Measurements from ENCODE around the gene LGALS1.
A peak's percentile ranks its signal among the peaks of the same experiment; 100 is the strongest.

Gene LGALS1

DNA sequence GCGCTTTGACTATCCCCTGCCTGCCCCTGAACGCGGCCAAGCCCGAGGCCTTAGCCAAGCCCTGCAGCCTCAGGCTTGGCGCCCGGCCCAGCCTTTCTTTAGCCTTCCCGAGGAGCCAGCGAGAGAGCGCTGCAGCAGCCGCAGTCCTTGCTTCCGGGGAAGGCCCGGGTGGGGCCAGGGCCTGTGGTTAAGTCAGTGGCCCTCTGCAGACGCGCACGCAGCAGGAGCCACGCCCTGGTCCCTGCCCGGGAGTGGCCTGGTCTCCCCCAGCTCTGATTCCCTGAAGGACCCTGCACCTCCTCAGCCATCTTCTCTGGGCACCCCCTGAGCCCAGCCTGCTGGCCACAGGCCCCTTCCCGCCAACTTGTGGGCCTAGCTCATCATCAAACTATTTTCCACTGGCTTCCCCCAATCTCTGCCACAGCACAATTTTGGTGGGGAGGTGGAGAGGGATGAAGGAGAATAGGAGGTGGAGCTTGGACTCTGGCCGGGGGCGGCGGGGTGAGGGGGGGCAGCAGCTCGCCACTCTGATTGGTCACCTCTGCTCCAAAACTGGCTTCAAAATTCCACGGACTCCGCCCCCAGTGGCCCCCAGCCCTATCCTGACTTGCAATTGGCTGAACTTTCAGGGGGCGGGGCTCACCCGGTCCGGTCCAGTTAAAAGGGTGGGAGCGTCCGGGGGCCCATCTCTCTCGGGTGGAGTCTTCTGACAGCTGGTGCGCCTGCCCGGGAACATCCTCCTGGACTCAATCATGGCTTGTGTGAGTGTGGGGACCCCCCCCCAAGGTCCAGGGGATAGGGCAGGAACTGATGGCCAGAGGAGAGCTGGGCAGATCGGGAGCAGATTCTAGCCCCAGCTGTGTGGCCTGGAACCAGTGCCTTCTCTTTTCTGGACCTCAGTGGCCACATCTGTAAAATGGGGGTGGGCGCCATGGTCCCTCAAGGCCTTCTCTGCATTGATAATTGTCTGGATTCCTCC is at the start of gene LGALS1:
Gene LGALS1 (plus strand): TSS at position 686 of the 979 bp plus-strand sequence. CDS start 67 bp downstream, at position 753.
- DNase-seq = peak; percentile 51

DNA sequence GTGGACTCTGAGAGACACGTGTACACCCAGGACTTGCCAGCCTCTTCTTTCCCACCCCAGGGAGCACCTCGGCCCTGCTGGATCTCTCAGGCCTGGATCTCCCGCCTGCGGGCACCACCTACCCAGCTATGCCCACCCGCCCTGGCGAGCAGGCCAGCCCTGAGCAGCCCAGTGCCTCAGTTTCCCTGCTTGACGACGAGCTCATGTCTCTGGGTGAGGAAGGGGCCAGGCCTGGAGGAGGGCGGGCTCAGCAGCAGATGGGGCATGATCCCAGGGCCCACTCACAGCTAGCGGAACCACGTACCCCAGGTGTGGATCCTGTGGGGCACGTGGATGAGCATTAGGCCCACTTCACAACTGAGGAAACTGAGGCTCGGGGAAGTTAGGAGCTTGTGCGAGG is 49.7 kb upstream of the LGALS1 start:
- DNase-seq = no peak

DNA sequence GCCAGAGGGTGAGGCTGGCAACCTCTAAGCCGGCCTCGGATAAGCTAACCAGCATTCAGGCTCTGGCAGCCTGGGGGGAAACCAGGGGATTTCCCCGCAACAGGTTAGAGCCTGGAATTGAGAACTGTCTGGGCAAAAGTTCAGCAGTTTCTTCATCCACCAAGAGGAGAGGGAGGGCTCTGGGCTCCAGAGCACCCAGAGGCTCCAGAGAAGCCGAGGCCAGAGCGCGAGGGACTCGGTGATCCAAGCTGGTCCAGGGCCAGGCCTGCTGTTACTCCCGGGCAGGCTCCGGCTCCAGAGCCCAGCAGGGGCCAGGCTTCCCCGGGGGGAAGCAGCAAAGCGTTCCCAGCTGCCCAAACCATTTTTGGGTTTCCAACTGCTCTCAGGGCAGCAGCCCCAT is 49.3 kb upstream of the LGALS1 start:
- no peak for DNase-seq

DNA sequence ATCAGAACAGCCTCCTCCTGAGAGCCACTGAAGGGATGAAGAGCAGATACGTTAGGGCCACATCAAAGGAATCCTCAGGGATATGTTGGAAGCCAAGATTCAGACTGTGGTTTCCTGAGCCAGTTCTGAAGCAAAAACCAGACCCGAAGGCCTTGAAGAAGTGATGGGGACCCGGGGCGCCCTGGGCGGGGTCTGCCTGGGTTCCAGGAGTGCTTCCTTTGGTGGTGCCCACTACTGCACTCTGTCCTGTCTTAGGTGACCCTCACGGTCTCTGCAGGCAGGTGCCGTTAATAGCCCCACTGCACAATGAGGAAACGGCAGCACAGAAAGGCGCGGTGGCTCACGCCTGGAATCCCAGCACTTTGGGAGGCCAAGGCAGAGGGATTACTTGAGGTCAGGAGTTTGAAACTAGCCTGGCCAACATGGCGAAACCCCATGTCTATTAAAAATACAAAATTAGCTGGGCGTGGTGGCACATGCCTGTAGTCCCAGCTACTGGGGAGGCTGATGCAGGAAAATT is 48.8 kb upstream of the LGALS1 start:
- no peak for DNase-seq

DNA sequence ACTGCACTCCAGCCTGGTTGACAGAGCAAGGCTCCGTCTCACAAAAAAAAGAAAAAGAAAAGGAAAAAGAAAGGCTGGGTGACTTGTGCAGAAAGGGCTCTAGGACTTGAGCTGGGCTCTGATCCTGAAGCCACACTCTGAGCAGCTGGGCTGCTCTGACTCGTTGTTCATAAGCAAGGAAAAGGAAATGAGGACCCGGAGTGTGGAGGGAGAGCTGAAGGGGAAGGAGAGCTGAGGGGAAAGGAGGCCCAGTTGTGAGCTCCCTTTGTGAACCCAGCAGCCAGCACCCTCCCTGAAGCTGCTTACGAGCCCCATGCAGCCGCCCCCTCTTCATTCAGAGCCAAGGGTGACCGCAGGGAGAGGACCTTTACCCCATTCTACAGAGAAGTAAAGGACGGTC is 48.3 kb upstream of the LGALS1 start:
- no peak for DNase-seq

DNA sequence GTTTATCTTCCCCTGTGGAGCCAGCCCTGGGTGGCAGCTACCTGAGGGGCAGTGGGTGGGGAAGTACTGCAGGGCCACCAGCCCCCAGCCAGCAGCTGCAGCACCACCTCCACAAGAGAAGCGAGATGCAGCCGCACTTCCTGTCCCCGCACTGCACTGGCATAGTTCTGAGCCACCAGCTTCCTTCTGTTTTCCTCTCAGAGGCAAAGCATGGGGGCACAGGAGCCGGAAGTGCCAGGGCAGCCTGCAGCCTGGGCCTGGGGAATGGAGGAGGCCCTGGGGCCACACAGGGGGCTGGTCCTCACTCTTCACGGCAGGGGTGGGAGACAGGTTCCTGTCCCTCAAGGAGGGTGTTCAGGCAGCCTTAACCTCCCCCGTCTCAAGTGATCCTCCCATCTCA is 47.9 kb upstream of the LGALS1 start:
- no peak for DNase-seq

DNA sequence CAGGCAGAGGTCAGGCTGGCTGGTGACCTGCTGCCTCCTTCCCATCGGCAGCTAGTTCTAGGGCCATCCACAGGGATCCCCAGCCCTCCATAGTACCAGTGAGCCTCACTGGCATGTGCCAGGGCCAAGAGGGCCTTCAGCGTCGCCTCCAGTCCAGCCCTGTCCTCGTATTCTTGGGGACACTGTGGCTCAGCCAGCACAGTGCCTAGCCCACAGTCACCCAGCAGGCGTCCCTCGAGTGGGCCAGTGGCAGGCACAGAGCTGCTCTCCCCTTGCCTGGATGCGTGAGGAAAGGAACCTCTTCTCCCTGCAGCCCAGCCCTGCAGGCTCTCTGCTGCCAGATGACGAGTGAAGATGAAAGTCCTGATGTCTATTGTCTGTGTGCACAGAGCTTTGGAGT is 46.6 kb upstream of the LGALS1 start:
- no peak for DNase-seq

DNA sequence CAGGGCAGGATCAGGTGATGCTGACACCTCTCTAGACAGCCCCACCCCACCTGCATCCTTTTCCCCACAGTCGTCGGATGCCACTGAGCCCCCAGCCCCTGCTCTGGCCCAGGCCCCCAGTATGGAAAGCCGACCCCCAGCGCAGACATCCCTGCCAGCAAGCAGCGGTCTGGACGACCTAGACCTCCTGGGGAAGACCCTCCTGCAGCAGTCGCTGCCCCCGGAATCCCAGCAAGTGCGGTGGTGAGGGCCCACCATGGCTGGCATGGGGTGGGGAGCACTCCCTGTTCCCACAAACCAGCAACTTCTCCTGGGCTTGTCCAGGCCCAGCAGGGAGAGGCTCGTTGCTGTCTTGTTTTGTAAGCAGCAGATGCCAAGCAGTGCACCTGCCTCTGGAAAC is 45.5 kb upstream of the LGALS1 start:
- DNase-seq = no peak

DNA sequence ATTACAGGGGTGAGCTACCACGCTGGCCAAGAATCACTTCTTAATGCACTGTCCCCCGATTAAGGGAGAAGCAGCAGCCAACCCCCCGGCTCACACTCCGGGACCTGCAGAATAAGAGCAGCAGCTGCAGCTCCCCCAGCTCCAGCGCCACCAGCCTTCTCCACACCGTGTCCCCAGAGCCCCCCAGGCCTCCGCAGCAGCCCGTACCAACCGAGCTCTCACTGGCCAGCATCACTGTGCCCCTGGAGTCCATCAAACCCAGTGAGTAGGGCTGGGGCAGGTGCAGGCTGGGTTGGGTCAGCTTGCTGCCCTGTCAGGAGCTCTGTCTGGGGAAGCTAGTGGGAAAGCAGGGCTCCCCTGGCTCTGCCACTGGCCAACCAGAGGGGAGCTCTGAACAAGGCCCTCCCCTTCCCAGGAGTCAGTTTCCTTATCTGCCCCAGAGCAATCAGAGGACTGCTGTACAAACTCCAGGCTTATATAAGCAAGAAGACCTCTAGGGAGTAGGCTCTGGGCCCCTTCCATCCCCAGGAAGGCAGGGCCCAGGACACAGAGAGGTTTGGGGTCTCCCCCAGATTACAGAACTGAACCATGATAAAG is 44.5 kb upstream of the LGALS1 start:
- no peak for DNase-seq

DNA sequence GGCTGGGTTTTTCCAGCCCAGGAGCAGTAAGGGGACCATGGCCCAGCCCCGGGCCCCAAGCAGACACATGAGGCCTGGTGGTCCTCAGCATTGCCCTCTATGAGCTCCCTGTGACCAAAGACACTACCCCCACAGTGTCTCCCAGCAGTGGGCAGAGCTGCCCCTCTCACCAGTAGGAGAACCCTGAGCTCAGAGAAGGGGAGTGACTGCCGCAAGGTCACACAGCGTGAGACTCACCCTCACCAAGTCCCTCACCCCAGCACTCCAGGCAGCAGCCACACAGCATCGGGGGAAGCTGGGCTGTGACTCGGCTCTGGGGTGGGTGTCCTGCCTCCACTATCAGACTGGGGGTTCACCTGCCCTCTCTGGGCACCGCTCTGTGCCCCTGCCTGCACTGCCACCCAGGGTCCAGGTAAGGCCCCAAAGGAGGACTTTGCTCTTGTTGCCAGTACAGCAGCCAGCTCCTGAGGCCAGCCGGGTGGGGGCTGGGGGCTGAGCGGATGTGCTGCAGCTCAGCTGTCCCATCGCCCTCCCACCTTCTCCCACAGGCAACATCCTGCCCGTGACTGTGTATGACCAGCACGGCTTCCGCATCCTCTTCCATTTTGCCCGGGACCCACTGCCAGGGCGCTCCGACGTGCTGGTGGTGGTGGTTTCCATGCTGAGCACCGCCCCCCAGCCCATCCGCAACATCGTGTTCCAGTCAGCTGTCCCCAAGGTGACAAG is 43.8 kb upstream of the LGALS1 start:
- no peak for DNase-seq

DNA sequence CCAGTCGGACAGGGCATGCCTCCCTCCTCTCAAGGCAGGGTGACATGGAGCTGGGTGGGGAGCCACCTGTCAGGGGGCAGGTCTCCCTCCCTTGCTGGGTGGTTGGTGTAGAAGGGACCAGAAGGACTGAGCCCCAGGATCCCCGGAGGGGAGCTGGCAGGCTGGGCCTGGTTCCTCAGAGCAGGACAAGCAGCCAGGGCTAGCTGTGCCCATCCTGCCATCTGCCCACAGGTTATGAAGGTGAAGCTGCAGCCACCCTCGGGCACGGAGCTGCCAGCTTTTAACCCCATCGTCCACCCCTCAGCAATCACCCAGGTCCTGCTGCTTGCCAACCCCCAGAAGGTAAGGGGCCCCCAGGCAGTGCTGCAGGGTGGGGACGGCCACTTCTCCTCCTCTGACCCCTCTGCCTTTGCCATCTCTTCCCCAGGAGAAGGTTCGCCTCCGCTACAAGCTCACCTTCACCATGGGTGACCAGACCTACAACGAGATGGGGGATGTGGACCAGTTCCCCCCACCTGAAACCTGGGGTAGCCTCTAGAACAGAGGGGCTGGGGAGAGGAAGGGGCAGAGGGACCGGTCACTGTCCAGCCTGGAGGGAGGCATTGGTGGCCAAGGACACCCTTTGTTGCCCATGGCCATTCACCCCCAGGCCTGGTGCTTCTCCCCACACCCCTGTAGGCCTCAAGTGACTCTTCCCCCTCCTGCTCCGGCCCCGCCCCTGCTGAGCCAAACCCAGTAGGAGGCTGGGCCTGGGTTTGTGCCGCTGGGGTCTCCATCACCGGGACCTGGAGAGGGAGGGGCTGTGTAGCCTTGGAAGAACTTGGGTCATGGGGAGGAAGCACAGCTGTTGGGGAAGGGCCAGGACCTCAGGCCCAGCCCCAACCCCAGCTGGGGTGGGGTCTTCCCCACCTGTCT is 43.0 kb upstream of the LGALS1 start:
- DNase-seq = no peak

DNA sequence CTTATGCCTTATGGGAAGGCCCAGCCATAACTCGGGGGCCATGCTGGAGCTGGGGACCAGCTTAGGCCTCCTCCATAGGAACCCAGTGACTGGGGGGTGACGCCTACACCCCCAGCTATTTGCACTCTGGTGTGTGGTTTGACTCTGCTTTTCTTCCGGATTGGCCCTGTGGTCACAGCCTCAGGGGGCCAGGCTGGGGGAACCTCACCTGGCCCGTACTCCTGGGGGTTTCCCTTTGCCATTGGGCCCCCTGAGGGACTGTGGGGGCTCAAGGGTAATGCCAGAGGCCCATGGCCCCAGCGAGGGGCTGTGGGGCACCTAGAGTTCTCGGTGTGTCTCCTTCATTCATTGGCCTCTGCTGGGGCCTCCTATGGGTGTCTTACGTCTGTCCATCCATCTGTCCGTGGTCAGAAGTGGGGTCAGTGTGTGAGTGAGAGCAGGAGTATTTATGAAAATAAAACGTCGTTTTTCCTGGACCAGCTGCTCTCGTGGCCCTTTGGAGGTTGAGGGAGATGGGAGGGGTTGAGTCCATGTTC is 42.3 kb upstream of the LGALS1 start:
- DNase-seq = no peak

DNA sequence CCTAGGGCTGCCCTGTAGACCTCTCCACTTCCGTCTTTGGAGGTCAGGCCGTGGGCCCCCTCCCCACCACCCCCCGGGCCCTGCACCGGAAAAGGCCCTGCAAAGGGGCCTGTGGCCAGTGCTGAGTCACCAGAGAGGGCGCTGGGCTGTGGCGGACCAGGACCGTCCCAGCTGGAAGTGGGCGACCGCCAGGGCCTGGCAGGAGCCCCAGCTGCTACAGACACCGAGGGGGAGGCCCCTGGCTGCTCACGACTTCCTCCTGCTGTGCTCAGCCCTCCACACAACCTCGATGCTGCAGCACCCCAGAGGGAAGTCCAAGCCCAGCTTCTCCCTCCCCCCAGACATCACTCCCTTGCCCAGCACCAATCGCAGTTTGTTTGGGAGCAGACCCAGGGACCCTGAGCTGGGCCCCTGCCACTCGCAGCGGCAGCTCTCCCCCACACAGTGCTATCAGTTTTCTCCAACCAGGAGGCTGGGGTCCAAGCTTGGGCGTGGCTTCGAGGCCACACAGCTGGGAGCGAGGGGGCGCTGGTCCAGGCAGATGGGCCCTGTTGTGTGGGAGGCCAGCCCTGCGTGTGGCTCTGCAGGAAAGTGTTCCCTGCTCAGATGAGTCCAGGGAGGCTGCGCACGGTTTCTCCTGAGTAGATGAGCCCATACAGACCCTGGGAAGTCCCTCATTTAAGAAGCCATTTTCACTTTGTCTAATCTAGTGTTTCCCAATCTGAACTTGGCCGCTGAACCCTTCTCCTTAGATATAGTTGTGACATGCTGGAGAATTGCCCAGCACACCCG is 41.6 kb upstream of the LGALS1 start:
- DNase-seq = no peak

DNA sequence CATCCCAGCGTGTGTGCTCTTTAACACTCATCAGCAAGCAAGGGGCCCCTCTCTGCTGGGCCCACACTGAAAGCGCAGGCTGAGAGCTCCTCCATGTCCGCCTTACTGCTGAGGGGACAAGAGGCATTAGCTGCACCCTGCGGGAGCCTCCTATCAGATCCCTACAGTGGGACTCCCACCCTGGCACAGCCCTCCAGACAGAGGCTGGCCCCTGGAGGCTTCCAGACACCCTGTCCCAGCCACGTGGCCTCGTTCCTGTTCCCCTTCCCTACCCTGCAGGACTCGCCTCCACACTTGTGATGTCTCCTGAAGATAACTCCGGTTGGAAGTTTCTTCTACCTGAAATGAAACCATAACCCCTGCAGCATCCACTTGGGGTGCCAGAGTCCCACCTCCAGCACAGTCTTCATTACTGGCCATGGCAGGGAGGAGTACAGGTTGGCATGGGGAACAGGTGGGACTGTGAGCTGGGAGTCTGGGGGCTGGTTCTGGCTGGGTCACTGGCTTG is 41.0 kb upstream of the LGALS1 start:
- DNase-seq = no peak

DNA sequence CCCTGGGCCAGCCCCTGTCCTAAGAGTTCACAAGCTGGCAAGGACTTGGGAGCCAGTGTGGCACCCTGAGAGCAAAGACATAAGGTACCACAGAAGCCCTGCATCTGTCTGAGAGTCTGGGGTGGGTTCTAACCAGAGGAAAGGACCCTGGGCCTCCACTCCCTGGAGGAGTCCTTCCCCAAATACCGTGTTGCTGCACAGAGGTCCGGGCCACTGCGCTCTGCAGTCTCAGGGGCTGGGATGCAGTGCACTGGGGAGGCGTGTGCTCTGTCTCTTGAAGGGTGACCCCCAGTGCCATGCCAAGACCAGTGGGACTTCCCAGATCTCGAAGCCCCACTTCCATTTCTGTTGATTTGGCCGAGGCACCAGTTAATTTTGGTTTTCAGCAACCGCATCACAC is 40.3 kb upstream of the LGALS1 start:
- DNase-seq = no peak

DNA sequence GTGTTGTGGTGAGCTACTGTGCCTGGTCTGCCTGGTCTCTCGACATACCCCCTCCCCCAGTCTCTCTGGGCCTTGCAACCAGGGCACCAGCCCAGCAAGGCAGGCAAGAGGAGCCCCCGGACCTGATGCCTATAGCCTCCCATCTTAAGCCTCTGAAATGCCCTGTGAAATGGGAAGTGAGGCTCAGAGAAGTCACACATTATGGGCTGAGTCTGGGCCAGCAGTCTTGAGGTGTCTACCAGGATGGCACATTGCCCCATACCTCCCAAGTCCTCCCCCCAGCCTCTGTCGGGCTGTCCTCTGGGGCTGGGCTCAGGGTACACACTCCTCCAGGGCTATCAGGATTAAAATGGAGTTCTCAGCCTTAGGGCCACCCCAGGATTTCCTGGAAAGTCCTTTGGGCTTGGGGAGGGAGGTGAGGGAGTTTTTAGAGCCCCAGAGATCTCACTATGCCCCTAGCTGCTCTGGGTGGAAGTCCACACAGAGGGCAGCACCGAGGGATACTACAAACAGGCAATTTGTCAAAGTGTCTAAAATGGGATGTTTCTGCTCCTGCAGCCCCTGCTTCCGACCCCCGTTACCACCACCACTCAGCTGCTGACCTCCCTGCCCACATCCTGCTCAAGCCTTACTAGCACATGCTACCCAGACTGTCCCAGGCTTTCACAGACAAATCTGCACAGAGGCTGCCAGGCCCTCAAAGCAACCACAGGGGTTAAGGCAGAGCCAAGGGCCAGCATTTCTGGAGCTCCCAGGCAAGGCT is 39.1 kb upstream of the LGALS1 start:
- no peak for DNase-seq

DNA sequence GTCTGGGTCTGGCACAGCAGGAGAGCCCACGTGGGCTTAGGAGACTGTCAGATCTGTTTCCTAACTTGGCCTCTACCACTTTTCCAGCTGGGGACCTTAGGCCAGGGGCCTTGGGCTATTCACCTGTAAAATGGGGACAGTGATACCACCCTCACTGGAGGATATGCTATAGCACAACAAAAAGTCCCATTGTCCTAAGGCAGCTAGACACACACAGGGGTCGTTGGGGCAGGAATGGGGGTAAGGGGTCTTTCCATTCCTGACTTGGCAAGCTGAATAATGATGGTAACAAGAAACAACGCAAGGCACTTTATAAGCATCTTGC is 38.5 kb upstream of the LGALS1 start:
- DNase-seq = no peak

DNA sequence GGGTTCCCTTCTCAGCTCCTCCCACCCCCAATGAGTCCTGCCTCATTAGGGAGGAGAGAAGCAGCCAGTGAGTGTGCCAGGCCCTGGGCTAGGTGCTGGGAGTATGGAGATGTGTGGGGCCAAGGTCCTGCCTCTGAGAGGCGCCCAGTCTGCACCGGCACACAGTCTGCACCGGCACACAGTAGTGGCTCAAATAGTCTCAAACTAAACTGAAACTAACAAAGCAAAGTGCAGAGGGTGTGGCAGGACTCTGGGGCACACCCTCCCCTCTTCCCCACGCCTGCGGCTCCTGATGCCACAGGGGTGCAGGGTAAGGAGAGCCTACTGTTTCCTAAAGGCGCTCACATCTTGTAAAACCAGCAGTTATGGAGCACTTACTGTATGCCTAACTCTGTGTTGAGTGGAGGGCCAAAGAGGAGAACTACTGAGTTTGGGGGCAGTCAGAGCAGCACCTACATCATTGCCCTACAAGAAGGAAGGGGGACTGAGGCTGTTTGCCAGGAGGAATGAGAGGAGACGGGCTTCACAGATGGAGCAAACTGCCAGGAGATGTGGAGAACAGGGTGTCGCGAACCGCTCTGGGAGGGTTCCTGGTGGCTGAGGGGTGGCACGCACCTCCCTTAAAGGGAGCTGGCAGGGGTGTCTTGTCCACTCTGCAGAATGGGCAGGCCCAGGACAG is 36.9 kb upstream of the LGALS1 start:
- no peak for DNase-seq

DNA sequence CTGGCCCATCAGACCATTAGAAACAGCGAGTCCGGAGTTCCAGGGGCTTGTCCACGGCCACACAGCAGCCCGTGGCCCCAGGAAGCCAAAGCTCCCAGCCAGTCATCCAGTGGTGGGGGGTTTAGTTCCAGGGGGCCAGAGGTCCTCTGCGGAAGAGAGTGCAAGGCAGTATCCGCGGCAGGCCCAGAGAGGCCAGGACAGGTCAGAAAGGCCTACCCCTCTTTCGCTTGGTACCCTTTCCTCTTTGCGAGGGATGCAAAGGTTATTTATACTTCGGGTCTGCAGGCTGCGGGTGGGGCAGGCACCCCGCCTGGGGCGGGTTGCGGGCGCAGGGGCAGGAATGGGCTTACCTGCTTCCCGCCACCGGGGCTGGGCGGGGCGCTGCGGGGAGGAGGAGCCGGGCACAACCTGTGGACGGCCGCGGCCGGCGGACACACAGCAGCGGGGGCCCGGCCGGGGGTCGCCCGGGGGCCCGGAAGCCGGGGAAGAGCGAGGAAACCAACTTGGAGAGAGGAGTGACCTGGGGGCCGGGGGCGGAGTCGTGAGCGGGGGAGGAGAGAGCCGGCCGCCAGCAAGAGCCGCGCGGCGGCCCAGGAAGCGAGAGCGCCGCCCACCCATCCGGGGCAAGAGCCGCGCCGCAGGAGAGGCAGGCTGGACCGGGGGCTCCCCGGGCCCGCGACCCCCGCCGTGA is 36.2 kb upstream of the LGALS1 start, which contains the start of gene SH3BP1:
Gene SH3BP1 (plus strand): TSS at position 600 of the 691 bp plus-strand sequence. CDS start 119 bp downstream, outside the sequence.
- DNase-seq = no peak

All from DMS79 treated with DMSO at 0.1 percent for 48 hours (cell line).